WTC11 (cell line): ENCODE measurements around the gene MOB3B. TPM values are rescaled to one million over a fixed set of nuclear protein-coding genes. Genes with fewer than 3 reads are reported as not detected.

Experiments
- ATAC-seq: fragments of 200-7000 bp; cut with Tn5 transposase; 2 replicates; pipeline ENCODE4 v1.10.0; 2021; ENCODE audit warnings: mild to moderate bottlenecking, moderate library complexity
- CTCF ChIA-PET: fragments of 300-600 bp; sonication (Branson Sonifier 250); formaldehyde crosslinking; loops from one replicate; lab custom pipeline; 2021; ENCODE audit warnings: antibody characterized with exemption; lab: Charles Lee
- POLR2A ChIA-PET: fragments of 350-600 bp; sonication (Branson Sonifier 250); formaldehyde crosslinking; loops from one replicate; lab custom pipeline; 2021; ENCODE audit warnings: antibody characterized with exemption; lab: Charles Lee
- DNase-seq: peaks from one replicate; pipeline ENCODE4 v3.0.0; 2021; ENCODE audit warnings: low spot score
- H3K27ac Mint-ChIP-seq: 2 replicates; pipeline ENCODE4 v1.8.0; 2021; ENCODE audit warnings: mixed read lengths
- H3K27me3 Mint-ChIP-seq: 2 replicates; pipeline ENCODE4 v1.8.0; 2021; ENCODE audit warnings: low read depth, mild to moderate bottlenecking, moderate library complexity, mixed read lengths
- H3K36me3 Mint-ChIP-seq: 2 replicates; pipeline ENCODE4 v1.8.0; 2021; ENCODE audit warnings: mixed read lengths
- H3K4me1 Mint-ChIP-seq: 2 replicates; pipeline ENCODE4 v1.8.0; 2022; ENCODE audit warnings: mixed read lengths
- H3K4me3 Mint-ChIP-seq: 2 replicates; pipeline ENCODE4 v1.8.0; 2021; ENCODE audit warnings: mild to moderate bottlenecking, moderate library complexity, mixed read lengths
- H3K9me3 Mint-ChIP-seq: 2 replicates; pipeline ENCODE4 v1.8.0; 2021; ENCODE audit warnings: mixed read lengths
- AFF4 ChIP-seq: sonication (generic); formaldehyde crosslinking; IDR thresholded peaks from 2 replicates; pipeline ENCODE4 v1.8.1; 2023; ENCODE audit warnings: mild to moderate bottlenecking, missing genetic modification reagents, borderline replicate concordance
- ATF3 ChIP-seq: sonication (generic); formaldehyde crosslinking; conservative IDR thresholded peaks from 2 replicates; pipeline ENCODE4 v1.8.1; 2022; ENCODE audit warnings: mild to moderate bottlenecking, missing genetic modification reagents
- ATF6 ChIP-seq: sonication (generic); formaldehyde crosslinking; IDR thresholded peaks from 2 replicates; pipeline ENCODE4 v1.8.1; 2023; ENCODE audit warnings: mild to moderate bottlenecking, missing genetic modification reagents
- GTF2I ChIP-seq: fragments of 250-450 bp; sonication (Bioruptor Pico); conservative IDR thresholded peaks from 2 replicates; pipeline ENCODE4 v1.4.0; 2021; ENCODE audit warnings: mild to moderate bottlenecking
- JUN ChIP-seq: sonication (generic); formaldehyde crosslinking; IDR thresholded peaks from 2 replicates; pipeline ENCODE4 v1.8.0; 2023; ENCODE audit warnings: mild to moderate bottlenecking, missing genetic modification reagents
- MXD4 ChIP-seq: fragments of 250-450 bp; sonication (Bioruptor Pico); IDR thresholded peaks from 2 replicates; pipeline ENCODE4 v1.8.0; 2021; ENCODE audit warnings: mild to moderate bottlenecking, moderate library complexity, borderline replicate concordance
- NFYB ChIP-seq: sonication (generic); formaldehyde crosslinking; conservative IDR thresholded peaks from 2 replicates; pipeline ENCODE4 v1.8.0; 2022; ENCODE audit warnings: low read depth, missing genetic modification reagents
- PRRX2 ChIP-seq: fragments of 250-450 bp; sonication (Bioruptor Pico); IDR thresholded peaks from 2 replicates; pipeline ENCODE4 v1.8.0; 2021; ENCODE audit warnings: mild to moderate bottlenecking
- TEAD1 ChIP-seq: sonication (generic); formaldehyde crosslinking; IDR thresholded peaks from 2 replicates; pipeline ENCODE4 v1.8.0; 2022; ENCODE audit warnings: mild to moderate bottlenecking, missing genetic modification reagents
- ZNF121 ChIP-seq: sonication (generic); formaldehyde crosslinking; IDR thresholded peaks from 2 replicates; pipeline ENCODE4 v1.8.0; 2023; ENCODE audit warnings: missing genetic modification reagents
- ZNF263 ChIP-seq: sonication (generic); formaldehyde crosslinking; IDR thresholded peaks from 2 replicates; pipeline ENCODE4 v1.8.1; 2022; ENCODE audit warnings: low read depth, mild to moderate bottlenecking, moderate library complexity, missing genetic modification reagents
- total RNA-seq: library from RNA; stranded (reverse); gene quantifications from 3 replicates; pipeline ENCODE4 v1.2.3, GENCODE V29; 2021
- TF ChIP-seq, protein P1 (sequence below): sonication (generic); formaldehyde crosslinking; IDR thresholded peaks from 2 replicates; pipeline ENCODE4 v1.8.0; 2022; ENCODE audit warnings: mild to moderate bottlenecking, missing genetic modification reagents
- TF ChIP-seq, protein P2 (sequence below): fragments of 250-450 bp; sonication (Bioruptor Pico); IDR thresholded peaks from 2 replicates; pipeline ENCODE4 v1.9.0; 2021; ENCODE audit warnings: mild to moderate bottlenecking
- TF ChIP-seq, protein P3 (sequence below): fragments of 250-450 bp; sonication (Bioruptor Pico); IDR thresholded peaks from 2 replicates; pipeline ENCODE4 v2.1.2; 2022; ENCODE audit warnings: mild to moderate bottlenecking, moderate library complexity
- TF ChIP-seq, protein P4 (sequence below): sonication (generic); formaldehyde crosslinking; conservative IDR thresholded peaks from 2 replicates; pipeline ENCODE4 v1.8.1; 2023; ENCODE audit warnings: mild to moderate bottlenecking, low read depth, missing genetic modification reagents, moderate library complexity
- TF ChIP-seq, protein P5 (sequence below): fragments of 250-450 bp; sonication (Bioruptor Pico); IDR thresholded peaks from 2 replicates; pipeline ENCODE4 v1.9.0; 2021; ENCODE audit warnings: mild to moderate bottlenecking
- TF ChIP-seq, protein P6 (sequence below): sonication (generic); formaldehyde crosslinking; IDR thresholded peaks from 2 replicates; pipeline ENCODE4 v1.8.1; 2022; ENCODE audit warnings: mild to moderate bottlenecking, moderate library complexity, missing genetic modification reagents
- TF ChIP-seq, protein P7 (sequence below): sonication (generic); formaldehyde crosslinking; IDR thresholded peaks from 2 replicates; pipeline ENCODE4 v1.8.0; 2022; ENCODE audit warnings: mild to moderate bottlenecking, missing genetic modification reagents

Gene MOB3B
- total RNA-seq, 1 experiment from 2014 or later = 25.1 TPM

- Mint-ChIP-seq H3K4me1 (peaks cover 4% of the 10 kb centered on the region; the same call in 1 of the 2 replicates), H3K36me3 (peaks cover 31% of the 10 kb centered on the region), H3K27me3 (no peaks in the 10 kb centered on the region), H3K4me3 (no peak overlapping the region), H3K9me3 (no peaks in the 10 kb centered on the region)
- ATAC-seq (no peak), DNase-seq (no peak)
- ChIA-PET POLR2A (no interaction called here), CTCF (no interaction called here)
- no peak for TF ChIP-seq ATF3
- TF ChIP-seq MXD4 (CRISPR knock-in tag) = no peak
- TF ChIP-seq, protein P1, sequence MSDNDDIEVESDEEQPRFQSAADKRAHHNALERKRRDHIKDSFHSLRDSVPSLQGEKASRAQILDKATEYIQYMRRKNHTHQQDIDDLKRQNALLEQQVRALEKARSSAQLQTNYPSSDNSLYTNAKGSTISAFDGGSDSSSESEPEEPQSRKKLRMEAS (CRISPR knock-in tag) = no peak
- TF ChIP-seq GTF2I (CRISPR knock-in tag) = no peak
- no peak for TF ChIP-seq TEAD1
- TF ChIP-seq JUN (CRISPR knock-in tag) = no peak
- TF ChIP-seq, protein P2, sequence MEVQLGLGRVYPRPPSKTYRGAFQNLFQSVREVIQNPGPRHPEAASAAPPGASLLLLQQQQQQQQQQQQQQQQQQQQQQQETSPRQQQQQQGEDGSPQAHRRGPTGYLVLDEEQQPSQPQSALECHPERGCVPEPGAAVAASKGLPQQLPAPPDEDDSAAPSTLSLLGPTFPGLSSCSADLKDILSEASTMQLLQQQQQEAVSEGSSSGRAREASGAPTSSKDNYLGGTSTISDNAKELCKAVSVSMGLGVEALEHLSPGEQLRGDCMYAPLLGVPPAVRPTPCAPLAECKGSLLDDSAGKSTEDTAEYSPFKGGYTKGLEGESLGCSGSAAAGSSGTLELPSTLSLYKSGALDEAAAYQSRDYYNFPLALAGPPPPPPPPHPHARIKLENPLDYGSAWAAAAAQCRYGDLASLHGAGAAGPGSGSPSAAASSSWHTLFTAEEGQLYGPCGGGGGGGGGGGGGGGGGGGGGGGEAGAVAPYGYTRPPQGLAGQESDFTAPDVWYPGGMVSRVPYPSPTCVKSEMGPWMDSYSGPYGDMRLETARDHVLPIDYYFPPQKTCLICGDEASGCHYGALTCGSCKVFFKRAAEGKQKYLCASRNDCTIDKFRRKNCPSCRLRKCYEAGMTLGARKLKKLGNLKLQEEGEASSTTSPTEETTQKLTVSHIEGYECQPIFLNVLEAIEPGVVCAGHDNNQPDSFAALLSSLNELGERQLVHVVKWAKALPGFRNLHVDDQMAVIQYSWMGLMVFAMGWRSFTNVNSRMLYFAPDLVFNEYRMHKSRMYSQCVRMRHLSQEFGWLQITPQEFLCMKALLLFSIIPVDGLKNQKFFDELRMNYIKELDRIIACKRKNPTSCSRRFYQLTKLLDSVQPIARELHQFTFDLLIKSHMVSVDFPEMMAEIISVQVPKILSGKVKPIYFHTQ = no peak
- no peak for TF ChIP-seq ZNF121 (CRISPR knock-in tag)
- TF ChIP-seq, protein P3, sequence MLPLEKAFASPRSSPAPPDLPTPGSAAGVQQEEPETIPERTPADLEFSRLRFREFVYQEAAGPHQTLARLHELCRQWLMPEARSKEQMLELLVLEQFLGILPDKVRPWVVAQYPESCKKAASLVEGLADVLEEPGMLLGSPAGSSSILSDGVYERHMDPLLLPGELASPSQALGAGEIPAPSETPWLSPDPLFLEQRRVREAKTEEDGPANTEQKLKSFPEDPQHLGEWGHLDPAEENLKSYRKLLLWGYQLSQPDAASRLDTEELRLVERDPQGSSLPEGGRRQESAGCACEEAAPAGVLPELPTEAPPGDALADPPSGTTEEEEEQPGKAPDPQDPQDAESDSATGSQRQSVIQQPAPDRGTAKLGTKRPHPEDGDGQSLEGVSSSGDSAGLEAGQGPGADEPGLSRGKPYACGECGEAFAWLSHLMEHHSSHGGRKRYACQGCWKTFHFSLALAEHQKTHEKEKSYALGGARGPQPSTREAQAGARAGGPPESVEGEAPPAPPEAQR (CRISPR knock-in tag) = no peak
- TF ChIP-seq, all 79 proteins: peak for 0
- no peak overlapping the region for H3K27ac Mint-ChIP-seq
These were observed 36.5 kb upstream of the MOB3B start for GRCh38 chr9:27566118-27566517.

DNA sequence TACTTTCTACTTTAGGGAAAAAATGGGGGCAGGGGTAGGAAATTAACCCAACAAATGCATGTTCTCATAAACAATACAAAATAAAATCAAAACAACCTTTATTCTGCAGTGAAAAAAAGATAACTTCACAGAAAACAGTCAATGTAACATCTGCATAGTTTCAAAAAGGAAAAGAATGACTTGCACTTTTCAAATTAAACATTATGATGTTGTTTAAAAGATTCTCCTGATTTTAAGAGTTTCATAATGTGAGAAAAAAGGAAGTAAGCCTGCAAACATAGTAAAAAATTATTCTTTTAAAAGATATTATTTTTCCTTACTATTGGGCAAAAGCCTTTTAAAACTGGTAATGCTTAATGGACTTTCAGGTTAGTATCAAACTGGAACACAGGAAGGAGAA lies 36.1 kb upstream of the MOB3B start:
- DNase-seq = no peak
- Mint-ChIP-seq H3K27ac (no peak overlapping the region), H3K36me3 (peaks cover 30% of the 10 kb centered on the region), H3K4me3 (no peak overlapping the region), H3K9me3 (no peaks in the 10 kb centered on the region), H3K27me3 (no peaks in the 10 kb centered on the region), H3K4me1 (peaks cover under 1% of the 10 kb centered on the region; the same call in 1 of the 2 replicates)
- CTCF ChIA-PET = no interaction called here
- POLR2A ChIA-PET = no interaction called here
- ATAC-seq = no peak
- no peak for TF ChIP-seq GTF2I (CRISPR knock-in tag)
- TF ChIP-seq ZNF263 (CRISPR knock-in tag) = no peak
- no peak for TF ChIP-seq NFYB (CRISPR knock-in tag)
- TF ChIP-seq, protein P4, sequence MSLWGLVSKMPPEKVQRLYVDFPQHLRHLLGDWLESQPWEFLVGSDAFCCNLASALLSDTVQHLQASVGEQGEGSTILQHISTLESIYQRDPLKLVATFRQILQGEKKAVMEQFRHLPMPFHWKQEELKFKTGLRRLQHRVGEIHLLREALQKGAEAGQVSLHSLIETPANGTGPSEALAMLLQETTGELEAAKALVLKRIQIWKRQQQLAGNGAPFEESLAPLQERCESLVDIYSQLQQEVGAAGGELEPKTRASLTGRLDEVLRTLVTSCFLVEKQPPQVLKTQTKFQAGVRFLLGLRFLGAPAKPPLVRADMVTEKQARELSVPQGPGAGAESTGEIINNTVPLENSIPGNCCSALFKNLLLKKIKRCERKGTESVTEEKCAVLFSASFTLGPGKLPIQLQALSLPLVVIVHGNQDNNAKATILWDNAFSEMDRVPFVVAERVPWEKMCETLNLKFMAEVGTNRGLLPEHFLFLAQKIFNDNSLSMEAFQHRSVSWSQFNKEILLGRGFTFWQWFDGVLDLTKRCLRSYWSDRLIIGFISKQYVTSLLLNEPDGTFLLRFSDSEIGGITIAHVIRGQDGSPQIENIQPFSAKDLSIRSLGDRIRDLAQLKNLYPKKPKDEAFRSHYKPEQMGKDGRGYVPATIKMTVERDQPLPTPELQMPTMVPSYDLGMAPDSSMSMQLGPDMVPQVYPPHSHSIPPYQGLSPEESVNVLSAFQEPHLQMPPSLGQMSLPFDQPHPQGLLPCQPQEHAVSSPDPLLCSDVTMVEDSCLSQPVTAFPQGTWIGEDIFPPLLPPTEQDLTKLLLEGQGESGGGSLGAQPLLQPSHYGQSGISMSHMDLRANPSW (CRISPR knock-in tag) = no peak
- no peak for TF ChIP-seq AFF4
- TF ChIP-seq, protein P5, sequence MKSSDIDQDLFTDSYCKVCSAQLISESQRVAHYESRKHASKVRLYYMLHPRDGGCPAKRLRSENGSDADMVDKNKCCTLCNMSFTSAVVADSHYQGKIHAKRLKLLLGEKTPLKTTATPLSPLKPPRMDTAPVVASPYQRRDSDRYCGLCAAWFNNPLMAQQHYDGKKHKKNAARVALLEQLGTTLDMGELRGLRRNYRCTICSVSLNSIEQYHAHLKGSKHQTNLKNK (CRISPR knock-in tag) = no peak
- no peak for TF ChIP-seq ATF6 (CRISPR knock-in tag)
- TF ChIP-seq, protein P6, sequence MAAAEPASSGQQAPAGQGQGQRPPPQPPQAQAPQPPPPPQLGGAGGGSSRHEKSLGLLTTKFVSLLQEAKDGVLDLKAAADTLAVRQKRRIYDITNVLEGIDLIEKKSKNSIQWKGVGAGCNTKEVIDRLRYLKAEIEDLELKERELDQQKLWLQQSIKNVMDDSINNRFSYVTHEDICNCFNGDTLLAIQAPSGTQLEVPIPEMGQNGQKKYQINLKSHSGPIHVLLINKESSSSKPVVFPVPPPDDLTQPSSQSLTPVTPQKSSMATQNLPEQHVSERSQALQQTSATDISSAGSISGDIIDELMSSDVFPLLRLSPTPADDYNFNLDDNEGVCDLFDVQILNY (CRISPR knock-in tag) = no peak
- TF ChIP-seq, protein P7, sequence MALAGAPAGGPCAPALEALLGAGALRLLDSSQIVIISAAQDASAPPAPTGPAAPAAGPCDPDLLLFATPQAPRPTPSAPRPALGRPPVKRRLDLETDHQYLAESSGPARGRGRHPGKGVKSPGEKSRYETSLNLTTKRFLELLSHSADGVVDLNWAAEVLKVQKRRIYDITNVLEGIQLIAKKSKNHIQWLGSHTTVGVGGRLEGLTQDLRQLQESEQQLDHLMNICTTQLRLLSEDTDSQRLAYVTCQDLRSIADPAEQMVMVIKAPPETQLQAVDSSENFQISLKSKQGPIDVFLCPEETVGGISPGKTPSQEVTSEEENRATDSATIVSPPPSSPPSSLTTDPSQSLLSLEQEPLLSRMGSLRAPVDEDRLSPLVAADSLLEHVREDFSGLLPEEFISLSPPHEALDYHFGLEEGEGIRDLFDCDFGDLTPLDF (CRISPR knock-in tag) = no peak
- no peak for TF ChIP-seq PRRX2 (CRISPR knock-in tag)
